Transverse colon (tissue), 4 donors: ENCODE measurements around the gene EVPLL. TPM values are rescaled to one million over a fixed set of nuclear protein-coding genes. Genes with fewer than 3 reads are reported as not detected.
"Not testable (repeated sequence)": the region's sequence is repeated elsewhere in the genome, so short reads cannot be mapped to it uniquely, and the experiment has no call there.

ENCODE experiments used
- DNase-seq: peaks from one replicate; pipeline ENCODE4 v3.0.0-alpha.2; 2019
- H3K27ac ChIP-seq, 4 donors: fragments of 200-600 bp; sonication (generic); 2 replicates each; pipeline ENCODE4 v1.5.1; 2016 to 2018; ENCODE audit warnings: inconsistent platforms in 4 of 4
- H3K27me3 ChIP-seq: fragments of 200-600 bp; sonication (generic); 2 replicates; pipeline ENCODE4 v1.5.1; 2017; ENCODE audit warnings: inconsistent platforms
- H3K36me3 ChIP-seq, 4 donors: fragments of 200-600 bp; sonication (generic); 2 replicates each; pipeline ENCODE4 v1.5.1; 2017 to 2019; ENCODE audit warnings: inconsistent platforms in 4 of 4
- H3K4me1 ChIP-seq, 4 donors: fragments of 200-600 bp; sonication (generic); 2 replicates each; pipeline ENCODE4 v1.5.1; 2017 to 2020; ENCODE audit warnings: inconsistent platforms in 4 of 4
- H3K4me3 ChIP-seq, 4 donors: fragments of 200-600 bp; sonication (generic); 1 replicate in 1 of 4; 2 replicates in 3 of 4; pipeline versions ENCODE4 v1.5.1 to v1.6.1; 2017 to 2019; ENCODE audit warnings: inconsistent platforms in 4 of 4
- H3K9me3 ChIP-seq, 2 donors: fragments of 200-600 bp; sonication (generic); 2 replicates each; pipeline ENCODE4 v1.5.1; 2017 to 2019; ENCODE audit warnings: inconsistent platforms in 2 of 2
- CTCF ChIP-seq, 5 experiments: fragments of 200-600 bp in 3 of 5; fragments of 450-650 bp in 2 of 5; sonication (generic) in 3 of 5; IDR thresholded peaks; 1 replicate in 2 of 5; 2 replicates in 3 of 5; pipeline ENCODE4 v1.5.1; 2016 to 2017; ENCODE audit warnings: antibody characterized with exemption in 5 of 5, inconsistent platforms in 3 of 5, mild to moderate bottlenecking in 2 of 5, moderate library complexity in 1 of 5
- EP300 ChIP-seq: sonication (generic); formaldehyde crosslinking; IDR thresholded peaks from one replicate; pipeline ENCODE4 v1.6.1; 2017; ENCODE audit warnings: antibody characterized with exemption, low read depth
- POLR2A ChIP-seq: fragments of 450-650 bp; IDR thresholded peaks from one replicate; pipeline ENCODE4 v1.6.1; 2016; ENCODE audit warnings: antibody characterized with exemption, mild to moderate bottlenecking, moderate library complexity
- POLR2AphosphoS5 ChIP-seq, 3 donors: sonication (generic); formaldehyde crosslinking; IDR thresholded peaks; one replicate each; pipeline ENCODE4 v1.6.1; 2016; ENCODE audit warnings: antibody characterized with exemption in 3 of 3
- WGBS, 2 donors: methylation state at CpG; one replicate each; pipeline ENCODE4 v1.1.5; 2018; ENCODE audit warnings: low coverage in 1 of 2; 5-methylcytosine and 5-hydroxymethylcytosine counted together
- in situ Hi-C, 4 donors: fragments of 200-750 bp; cut with MboI; loops; one replicate each; pipeline versions ENCODE4 v1.15.0 to v1.15.1; 2017; ENCODE audit warnings: low sequenced_read_pairs in 3 of 4, low pct_ligation_motif_present in 1 of 4, low pct_unique_long_range_greater_than_20kb in 1 of 4
- intact Hi-C: fragments of 100-400 bp; cut with DNase I; formaldehyde crosslinking; loops from one replicate; pipeline ENCODE4 v1.15.1; 2023; ENCODE audit warnings: low total_unique reads
- total RNA-seq, 4 donors: library from RNA; depleted of rRNA; stranded (reverse); fragments of >200 nt; gene quantifications; one replicate each; pipeline ENCODE4 v1.1.0, GENCODE V29; 2016

The EVPLL gene
- total RNA-seq, 4 donors from 2014 or later: 0.41 to 7.0 (median 1.1) TPM; not detected in 1

- no peaks in the 10 kb centered on the region for H3K36me3 ChIP-seq
- DNase-seq: no peak
- TF ChIP-seq POLR2AphosphoS5 (IDR thresholded peaks at IDR 0.05) (no peak), CTCF (IDR thresholded peaks at IDR 0.05) (no peak), POLR2A (no peak), EP300 (no peak)
- peaks cover 0 to 17% (median 12%) of the 10 kb centered on the region in 4 donors for H3K4me1 ChIP-seq
- peaks cover 29% of the 10 kb centered on the region for H3K27me3 ChIP-seq
- H3K27ac ChIP-seq: no peak overlapping the region
- intact Hi-C loops: no loop called here
- in situ Hi-C loops: no loop called here
- no peak overlapping the region for H3K4me3 ChIP-seq
- WGBS, 2 donors: 68% methylated on average over 36 of the region's 36 CpGs; no CpG with 5 or more reads in 1 of the 2 donors
- no peaks in the 10 kb centered on the region for H3K9me3 ChIP-seq
Observed at GRCh38 chr17:18382441-18383078, 5.0 kb downstream of the EVPLL start.

GRCh38 chr17:18383079-18383481, 5.5 kb downstream of the EVPLL start:
- H3K4me1 ChIP-seq: peaks cover 0 to 13% (median 7%) of the 10 kb centered on the region in 4 donors

GRCh38 chr17:18384271-18384670, 6.7 kb downstream of the EVPLL start:
- H3K9me3 ChIP-seq, H3K4me3 ChIP-seq, intact Hi-C loops, DNase-seq, in situ Hi-C loops, H3K36me3 ChIP-seq, H3K27ac ChIP-seq, H3K4me1 ChIP-seq: not testable (repeated sequence)
- 74 to 94% methylated on average over 4 to 7 of the region's 7 CpGs for WGBS, 2 donors
- H3K27me3 ChIP-seq: peaks cover 29% of the 10 kb centered on the region

More at GRCh38 chr17:18383079-18383481, 5.5 kb downstream of the EVPLL start:
- DNase-seq, intact Hi-C loops, in situ Hi-C loops, H3K9me3 ChIP-seq, H3K36me3 ChIP-seq, H3K4me3 ChIP-seq, H3K27ac ChIP-seq: not testable (repeated sequence)
- WGBS, 2 donors: 44% methylated on average over 11 of the region's 36 CpGs; no CpG with 5 or more reads in 1 of the 2 donors
- H3K27me3 ChIP-seq: peaks cover 29% of the 10 kb centered on the region

- H3K4me1 ChIP-seq, H3K27ac ChIP-seq, H3K4me3 ChIP-seq, in situ Hi-C loops, DNase-seq, intact Hi-C loops, H3K36me3 ChIP-seq, H3K9me3 ChIP-seq: not testable (repeated sequence)
- 71% methylated on average over 5 of the region's 5 CpGs; no CpG with 5 or more reads in 1 of the 2 donors for WGBS, 2 donors
- peaks cover 16% of the 10 kb centered on the region for H3K27me3 ChIP-seq
Observed at GRCh38 chr17:18387583-18387982, 10.0 kb downstream of the EVPLL start.

GRCh38 chr17:18388266-18388665, 10.7 kb downstream of the EVPLL start:
- H3K9me3 ChIP-seq, H3K36me3 ChIP-seq, H3K27me3 ChIP-seq, in situ Hi-C loops, H3K4me1 ChIP-seq, DNase-seq, H3K4me3 ChIP-seq, H3K27ac ChIP-seq, intact Hi-C loops: not testable (repeated sequence)
- WGBS, 2 donors: 92% methylated on average over 1 of the region's 4 CpGs; no CpG with 5 or more reads in 1 of the 2 donors

- DNase-seq, H3K9me3 ChIP-seq, H3K4me1 ChIP-seq, H3K36me3 ChIP-seq, H3K4me3 ChIP-seq, intact Hi-C loops, H3K27me3 ChIP-seq, H3K27ac ChIP-seq, in situ Hi-C loops: not testable (repeated sequence)
- 100% methylated on average over 1 of the region's 10 CpGs; no CpG with 5 or more reads in 1 of the 2 donors for WGBS, 2 donors
Observed at GRCh38 chr17:18388728-18389127, 11.2 kb downstream of the EVPLL start.

GRCh38 chr17:18401872-18402590, 24.5 kb downstream of the EVPLL start:
- H3K27me3 ChIP-seq, H3K4me3 ChIP-seq, intact Hi-C loops, H3K36me3 ChIP-seq, H3K9me3 ChIP-seq, H3K27ac ChIP-seq, DNase-seq, H3K4me1 ChIP-seq, in situ Hi-C loops: not testable (repeated sequence)
- 49 to 60% methylated on average over 1 to 7 of the region's 7 CpGs for whole genome bisulfite sequencing, 2 donors

GRCh38 chr17:18403166-18403565, 25.6 kb downstream of the EVPLL start:
- in situ Hi-C loops, H3K9me3 ChIP-seq, intact Hi-C loops, H3K27me3 ChIP-seq, H3K27ac ChIP-seq, H3K36me3 ChIP-seq, H3K4me1 ChIP-seq, DNase-seq, H3K4me3 ChIP-seq: not testable (repeated sequence)
- 2% methylated on average over 3 of the region's 5 CpGs; no CpG with 5 or more reads in 1 of the 2 donors for WGBS, 2 donors

GRCh38 chr17:18403604-18404003, 26.0 kb downstream of the EVPLL start:
- DNase-seq, in situ Hi-C loops, H3K27ac ChIP-seq, H3K4me1 ChIP-seq, H3K9me3 ChIP-seq, intact Hi-C loops, H3K36me3 ChIP-seq, H3K4me3 ChIP-seq, H3K27me3 ChIP-seq: not testable (repeated sequence)
- WGBS, 2 donors: 60% methylated on average over 1 of the region's 5 CpGs; no CpG with 5 or more reads in 1 of the 2 donors
